Esophagus muscularis mucosa (tissue), 4 donors: ENCODE results near the gene TNFAIP6. TPM values are rescaled to one million over a fixed set of nuclear protein-coding genes. Genes with fewer than 3 reads are reported as not detected.

ENCODE experiments used
- DNase-seq: peaks from one replicate; pipeline ENCODE4 v3.0.0-alpha.2; 2017; ENCODE audit errors: extremely low spot score
- H3K27ac ChIP-seq, 4 donors: fragments of 200-600 bp; sonication (generic); replicated peaks in 1 of 4; 1 replicate in 3 of 4; 2 replicates in 1 of 4; pipeline ENCODE4 v1.5.1; 2016 to 2019; ENCODE audit warnings: mild to moderate bottlenecking in 1 of 4
- H3K27me3 ChIP-seq, 4 donors: fragments of 200-600 bp; sonication (generic); one replicate each; pipeline versions ENCODE4 v1.5.1 to v1.6.0; 2016 to 2019
- H3K36me3 ChIP-seq, 4 donors: fragments of 200-600 bp; sonication (generic); one replicate each; pipeline ENCODE4 v1.5.1; 2016 to 2019
- H3K4me1 ChIP-seq, 4 donors: fragments of 200-600 bp; sonication (generic); one replicate each; pipeline ENCODE4 v1.5.1; 2016 to 2019
- H3K4me3 ChIP-seq, 4 donors: fragments of 200-600 bp; sonication (generic); 1 replicate in 2 of 4; 2 replicates in 2 of 4; pipeline ENCODE4 v1.5.1; 2016 to 2019; ENCODE audit warnings: mild to moderate bottlenecking in 4 of 4, moderate library complexity in 1 of 4
- H3K9me3 ChIP-seq, 4 donors: fragments of 200-600 bp; sonication (generic); 1 replicate in 3 of 4; 2 replicates in 1 of 4; pipeline ENCODE4 v1.5.1; 2016 to 2019
- EP300 ChIP-seq: sonication (generic); formaldehyde crosslinking; IDR thresholded peaks from one replicate; pipeline ENCODE4 v1.6.1; 2017; ENCODE audit warnings: antibody characterized with exemption
- POLR2A ChIP-seq: fragments of 450-650 bp; IDR thresholded peaks from one replicate; pipeline ENCODE4 v1.6.1; 2017; ENCODE audit warnings: antibody characterized with exemption, moderate library complexity, mild to moderate bottlenecking, low read depth
- POLR2AphosphoS5 ChIP-seq, 2 donors: sonication (generic); formaldehyde crosslinking; IDR thresholded peaks; one replicate each; pipeline ENCODE4 v1.6.1; 2017; ENCODE audit warnings: antibody characterized with exemption in 2 of 2
- WGBS: methylation state at CpG from one replicate; pipeline ENCODE4 v1.1.5; 2018; 5-methylcytosine and 5-hydroxymethylcytosine counted together
- intact Hi-C: fragments of 100-400 bp; cut with DNase I; formaldehyde crosslinking; loops from one replicate; pipeline ENCODE4 v1.15.1; 2023
- total RNA-seq, 4 donors: library from RNA; depleted of rRNA; stranded (reverse); fragments of >200 nt; gene quantifications; one replicate each; pipeline versions ENCODE4 v1.1.0 to v1.2.1, GENCODE V29; 2016
- TF ChIP-seq, protein P1 (sequence below), 3 experiments: fragments of 200-600 bp in 2 of 3; fragments of 450-650 bp in 1 of 3; sonication (generic) in 2 of 3; IDR thresholded peaks; one replicate each; pipeline ENCODE4 v1.5.1; 2017 to 2019; ENCODE audit warnings: antibody characterized with exemption in 3 of 3, mild to moderate bottlenecking in 2 of 3, moderate library complexity in 1 of 3

Gene TNFAIP6
- total RNA-seq, 4 donors from 2014 or later = 3.5 to 13.3 (median 5.8) TPM

DNA sequence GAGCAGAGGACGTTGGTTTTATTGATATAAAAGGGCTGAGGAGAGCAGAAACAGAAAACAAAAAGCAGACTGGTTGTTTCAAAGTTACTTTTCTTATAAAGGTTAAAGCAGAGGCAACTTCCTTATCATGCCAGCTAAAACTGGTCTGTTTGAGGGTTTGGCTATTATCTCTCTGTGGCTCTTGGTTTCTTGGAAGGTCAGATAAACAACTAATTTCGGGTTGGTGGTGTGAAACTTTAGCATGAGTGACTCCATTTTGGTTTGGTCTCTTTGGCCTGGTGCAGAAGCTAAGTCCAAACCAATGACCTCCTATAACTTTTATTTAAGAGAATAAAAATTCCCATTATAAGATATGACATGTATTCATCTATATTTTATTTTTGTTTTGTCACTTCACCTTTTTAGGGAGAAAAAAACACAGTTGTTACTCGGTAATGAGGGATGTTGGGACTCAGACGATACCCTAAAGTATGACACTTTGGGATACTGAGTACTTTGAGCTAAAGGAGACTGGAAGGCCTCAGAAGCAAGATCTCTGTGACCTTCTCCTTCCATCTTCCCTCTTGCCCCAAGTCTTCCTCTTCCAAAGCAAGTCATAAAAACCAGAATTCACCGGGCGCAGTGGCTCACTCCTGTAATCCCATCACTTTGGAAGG lies 23.3 kb downstream of the TNFAIP6 start:
- H3K27ac ChIP-seq = no peak overlapping the region
- H3K4me1 ChIP-seq = no peaks in the 10 kb centered on the region
- intact Hi-C loops = no loop called here
- no peak overlapping the region for H3K4me3 ChIP-seq
- WGBS = 83% methylated on average over 6 of the region's 6 CpGs
- no peaks in the 10 kb centered on the region for H3K9me3 ChIP-seq
- no peaks in the 10 kb centered on the region for H3K27me3 ChIP-seq
- DNase-seq = no peak
- TF ChIP-seq POLR2A (no peak), EP300 (no peak), POLR2AphosphoS5 (IDR thresholded peaks at IDR 0.05) (no peak)
- TF ChIP-seq, protein P1, sequence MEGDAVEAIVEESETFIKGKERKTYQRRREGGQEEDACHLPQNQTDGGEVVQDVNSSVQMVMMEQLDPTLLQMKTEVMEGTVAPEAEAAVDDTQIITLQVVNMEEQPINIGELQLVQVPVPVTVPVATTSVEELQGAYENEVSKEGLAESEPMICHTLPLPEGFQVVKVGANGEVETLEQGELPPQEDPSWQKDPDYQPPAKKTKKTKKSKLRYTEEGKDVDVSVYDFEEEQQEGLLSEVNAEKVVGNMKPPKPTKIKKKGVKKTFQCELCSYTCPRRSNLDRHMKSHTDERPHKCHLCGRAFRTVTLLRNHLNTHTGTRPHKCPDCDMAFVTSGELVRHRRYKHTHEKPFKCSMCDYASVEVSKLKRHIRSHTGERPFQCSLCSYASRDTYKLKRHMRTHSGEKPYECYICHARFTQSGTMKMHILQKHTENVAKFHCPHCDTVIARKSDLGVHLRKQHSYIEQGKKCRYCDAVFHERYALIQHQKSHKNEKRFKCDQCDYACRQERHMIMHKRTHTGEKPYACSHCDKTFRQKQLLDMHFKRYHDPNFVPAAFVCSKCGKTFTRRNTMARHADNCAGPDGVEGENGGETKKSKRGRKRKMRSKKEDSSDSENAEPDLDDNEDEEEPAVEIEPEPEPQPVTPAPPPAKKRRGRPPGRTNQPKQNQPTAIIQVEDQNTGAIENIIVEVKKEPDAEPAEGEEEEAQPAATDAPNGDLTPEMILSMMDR (IDR thresholded peaks at IDR 0.05) = no peak
- no peaks in the 10 kb centered on the region for H3K36me3 ChIP-seq

DNA sequence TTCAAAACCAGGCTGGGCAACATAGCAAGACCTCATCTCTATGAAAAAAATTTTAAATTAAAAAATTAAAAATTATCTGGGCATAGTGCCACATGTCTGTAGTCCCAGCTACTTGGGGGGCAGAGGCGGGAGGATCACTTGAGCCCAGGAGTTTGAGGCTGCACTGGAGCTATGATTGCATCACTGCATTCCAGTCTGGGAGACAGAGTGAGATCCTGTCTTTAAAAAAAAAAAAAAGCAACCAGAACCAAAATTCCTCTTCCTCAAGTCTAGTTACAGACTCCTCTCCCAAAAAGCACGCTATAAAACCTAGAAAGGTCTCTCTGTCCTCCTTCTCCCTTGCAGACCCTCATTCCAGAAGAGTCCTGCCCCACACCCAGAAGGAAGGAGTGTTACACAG lies 23.9 kb downstream of the TNFAIP6 start:
- no peak overlapping the region for H3K27ac ChIP-seq
- no peak overlapping the region for H3K4me3 ChIP-seq
- H3K27me3 ChIP-seq = no peaks in the 10 kb centered on the region
- 88% methylated on average over 2 of the region's 2 CpGs for WGBS
- no peaks in the 10 kb centered on the region for H3K9me3 ChIP-seq
- no peaks in the 10 kb centered on the region for H3K36me3 ChIP-seq
- intact Hi-C loops = no loop called here
- TF ChIP-seq POLR2AphosphoS5 (IDR thresholded peaks at IDR 0.05) (no peak), EP300 (no peak)
- TF ChIP-seq, protein P1 (IDR thresholded peaks at IDR 0.05) = no peak
- no peak for DNase-seq
- H3K4me1 ChIP-seq = no peaks in the 10 kb centered on the region

DNA sequence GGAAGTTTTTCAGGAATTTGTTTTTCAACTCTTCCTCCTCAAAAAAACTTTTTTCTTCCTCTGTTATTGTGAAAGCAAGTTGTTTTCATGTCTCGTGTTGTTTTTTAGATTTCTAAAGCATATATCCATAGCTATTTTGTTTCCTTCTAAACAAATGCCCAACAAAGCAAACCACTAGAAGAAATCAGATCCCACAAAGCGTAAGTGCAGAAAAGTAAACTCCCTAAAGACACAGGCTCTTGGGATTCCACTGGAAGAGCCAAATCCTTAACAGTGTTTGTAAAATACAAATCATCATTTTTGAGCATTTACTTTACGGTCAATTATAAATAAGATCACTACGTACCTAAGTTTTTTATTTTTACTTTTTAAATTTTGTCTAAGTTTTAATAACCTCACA lies 30.6 kb downstream of the TNFAIP6 start:
- Histone ChIP-seq H3K27me3 (no peaks in the 10 kb centered on the region), H3K36me3 (no peaks in the 10 kb centered on the region), H3K27ac (no peak overlapping the region), H3K4me1 (no peaks in the 10 kb centered on the region), H3K9me3 (no peaks in the 10 kb centered on the region), H3K4me3 (no peak overlapping the region)
- TF ChIP-seq, protein P1 (IDR thresholded peaks at IDR 0.05) = no peak
- no peak for TF ChIP-seq POLR2AphosphoS5 (IDR thresholded peaks at IDR 0.05)
- no peak for TF ChIP-seq POLR2A
- TF ChIP-seq EP300 = no peak
- WGBS = 90% methylated on average over 4 of the region's 4 CpGs
- DNase-seq = no peak
- intact Hi-C loops = no loop called here

DNA sequence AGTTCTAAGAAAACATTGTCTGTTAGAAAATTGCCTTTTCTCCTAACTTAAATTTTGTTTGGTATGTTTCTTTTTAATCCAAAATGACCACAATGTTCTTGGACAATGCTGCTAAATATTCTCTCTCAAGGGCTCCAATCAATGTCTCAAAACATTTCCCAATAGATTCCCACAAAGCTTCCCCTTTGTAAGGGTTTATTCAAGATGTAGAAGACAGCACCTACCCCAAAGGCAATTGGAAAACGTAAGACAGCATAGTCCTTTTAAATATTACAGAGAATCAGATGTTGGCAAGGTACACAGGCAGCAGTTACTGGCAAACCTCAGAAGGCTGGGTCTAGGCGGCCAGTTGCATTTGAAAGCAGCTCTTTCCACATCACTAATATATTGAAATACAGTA lies 34.0 kb downstream of the TNFAIP6 start:
- no peak for TF ChIP-seq POLR2A
- TF ChIP-seq, protein P1 (IDR thresholded peaks at IDR 0.05) = no peak
- TF ChIP-seq EP300 = no peak
- TF ChIP-seq POLR2AphosphoS5 (IDR thresholded peaks at IDR 0.05) = no peak
- 71% methylated on average over 2 of the region's 2 CpGs for WGBS
- Histone ChIP-seq H3K4me3 (no peak overlapping the region), H3K27ac (no peak overlapping the region), H3K4me1 (no peaks in the 10 kb centered on the region), H3K9me3 (no peaks in the 10 kb centered on the region), H3K36me3 (no peaks in the 10 kb centered on the region), H3K27me3 (no peaks in the 10 kb centered on the region)
- intact Hi-C loops = no loop called here
- DNase-seq = no peak

DNA sequence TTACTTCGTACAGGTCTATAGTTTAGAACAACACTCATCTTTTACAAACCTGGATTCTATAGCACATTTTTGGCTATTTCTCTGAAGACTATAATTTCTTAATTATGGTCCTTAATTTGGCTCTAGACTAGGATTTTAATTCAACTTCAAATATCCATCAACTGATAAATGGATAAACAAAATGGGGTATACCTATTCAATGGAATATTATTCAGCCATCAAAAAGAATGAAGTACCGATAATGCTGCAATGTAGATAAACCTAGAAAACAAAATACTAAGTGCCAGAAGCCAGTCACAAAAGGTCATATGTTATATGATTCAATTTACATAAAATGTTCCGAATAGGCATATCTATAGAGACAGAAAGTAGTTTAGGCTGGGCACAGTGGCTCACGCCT lies 37.1 kb downstream of the TNFAIP6 start:
- Histone ChIP-seq H3K9me3 (no peaks in the 10 kb centered on the region), H3K27me3 (no peaks in the 10 kb centered on the region), H3K4me3 (no peak overlapping the region), H3K36me3 (no peaks in the 10 kb centered on the region), H3K27ac (no peak overlapping the region), H3K4me1 (no peaks in the 10 kb centered on the region)
- TF ChIP-seq EP300 (no peak), POLR2AphosphoS5 (IDR thresholded peaks at IDR 0.05) (no peak), POLR2A (no peak)
- TF ChIP-seq, protein P1 (IDR thresholded peaks at IDR 0.05) = no peak
- 96% methylated on average over 4 of the region's 4 CpGs for WGBS
- intact Hi-C loops = no loop called here
- DNase-seq = no peak
